IMR-90 (cell line): ENCODE results near the gene AFAP1L1. TPM values are rescaled to one million over a fixed set of nuclear protein-coding genes. Genes with fewer than 3 reads are reported as not detected.

ENCODE experiments used
- ATAC-seq: fragments of 200-7000 bp; cut with Tn5 transposase; 2 replicates; pipeline ENCODE4 v1.9.1; 2020; ENCODE audit warnings: low read depth, mild to moderate bottlenecking, moderate library complexity
- BruUV-seq: library from RNA; stranded (reverse); fragments of 400-500 nt; replicated peaks from 2 replicates; lab custom pipeline; 2021; lab: Mats Ljungman, UMichigan
- CTCF ChIA-PET: fragments of 300-600 bp; formaldehyde crosslinking; extraction: SDS; loops from one replicate; lab custom pipeline; 2021; ENCODE audit warnings: antibody characterized with exemption; lab: Yijun Ruan, JAX
- POLR2A ChIA-PET: fragments of 300-600 bp; sonication (Branson Sonifier 250); formaldehyde crosslinking; loops from one replicate; lab custom pipeline; 2022; ENCODE audit warnings: antibody characterized with exemption; ENCODE audit not compliant: unreplicated experiment; lab: Charles Lee
- DNase-seq: peaks from one replicate; pipeline ENCODE4 v3.0.0; 2013
- H2AFZ ChIP-seq: replicated peaks from 2 replicates; pipeline ENCODE3; 2013; ENCODE audit warnings: low read length, mild to moderate bottlenecking; ENCODE audit not compliant: poor library complexity
- H2AK5ac ChIP-seq: 2 replicates; pipeline ENCODE4 v1.6.1; 2013; ENCODE audit warnings: low read depth, low read length, inconsistent platforms
- H2AK9ac ChIP-seq: replicated peaks from 2 replicates; pipeline ENCODE3; 2013; ENCODE audit warnings: mild to moderate bottlenecking, low read depth, low read length, moderate library complexity; ENCODE audit not compliant: poor library complexity
- H2BK120ac ChIP-seq: 2 replicates; pipeline ENCODE4 v1.6.1; 2013; ENCODE audit warnings: low read depth, low read length, inconsistent platforms
- H2BK15ac ChIP-seq: 3 replicates; pipeline ENCODE4 v1.6.1; 2013; ENCODE audit warnings: low read depth, low read length, inconsistent platforms
- H2BK20ac ChIP-seq: 2 replicates; pipeline ENCODE4 v1.6.1; 2013; ENCODE audit warnings: low read depth, mild to moderate bottlenecking, inconsistent platforms, low read length, moderate library complexity
- H2BK5ac ChIP-seq: 2 replicates; pipeline ENCODE4 v1.6.1; 2013; ENCODE audit warnings: mild to moderate bottlenecking, low read depth, low read length, inconsistent platforms; ENCODE audit not compliant: poor library complexity, severe bottlenecking
- H3K14ac ChIP-seq: replicated peaks from 2 replicates; pipeline ENCODE4 v1.6.1; 2013; ENCODE audit warnings: low read depth, low read length, inconsistent platforms
- H3K18ac ChIP-seq: 2 replicates; pipeline ENCODE4 v1.6.1; 2013; ENCODE audit warnings: low read depth, low read length, control low read depth
- H3K23ac ChIP-seq: 2 replicates; pipeline ENCODE4 v1.6.1; 2013; ENCODE audit warnings: low read depth, low read length, inconsistent platforms
- H3K27ac ChIP-seq: 2 replicates; pipeline ENCODE4 v1.5.1; 2013; ENCODE audit warnings: mild to moderate bottlenecking, control low read depth, low read length; ENCODE audit not compliant: insufficient read depth
- H3K27me3 ChIP-seq: 2 replicates; pipeline ENCODE4 v1.6.1; 2013; ENCODE audit warnings: low read length; ENCODE audit not compliant: control insufficient read depth, insufficient read depth
- H3K36me3 ChIP-seq: 2 replicates; pipeline ENCODE4 v1.6.1; 2013; ENCODE audit warnings: low read length, mixed read lengths; ENCODE audit not compliant: control insufficient read depth, insufficient read depth
- H3K4ac ChIP-seq: 2 replicates; pipeline ENCODE4 v1.6.1; 2013; ENCODE audit warnings: low read depth, low read length, inconsistent platforms
- H3K4me1 ChIP-seq: 2 replicates; pipeline ENCODE4 v1.6.1; 2013; ENCODE audit warnings: low read length, mixed read lengths; ENCODE audit not compliant: control insufficient read depth, insufficient read depth
- H3K4me2 ChIP-seq: 2 replicates; pipeline ENCODE4 v1.6.1; 2013; ENCODE audit warnings: low read depth, mild to moderate bottlenecking, control low read depth, low read length, moderate library complexity
- H3K4me3 ChIP-seq: 2 replicates; pipeline ENCODE4 v1.5.1; 2013; ENCODE audit warnings: low read depth, mild to moderate bottlenecking, control low read depth, low read length, moderate library complexity; ENCODE audit not compliant: insufficient read depth
- H3K56ac ChIP-seq: 2 replicates; pipeline ENCODE4 v1.6.1; 2013; ENCODE audit warnings: low read length, inconsistent platforms; ENCODE audit not compliant: insufficient read depth; ENCODE audit errors: extremely low read depth
- H3K79me1 ChIP-seq, 2 experiments: 2 replicates each; pipeline ENCODE4 v1.6.1; 2013; ENCODE audit warnings: low read length in 2 of 2, inconsistent platforms in 1 of 2, low read depth in 1 of 2
- H3K9ac ChIP-seq: 2 replicates; pipeline ENCODE4 v1.6.1; 2013; ENCODE audit warnings: low read depth, low read length, control low read depth
- H3K9me1 ChIP-seq: 2 replicates; pipeline ENCODE4 v1.6.1; 2013; ENCODE audit warnings: low read length, inconsistent platforms; ENCODE audit not compliant: insufficient read depth
- H3K9me3 ChIP-seq: 2 replicates; pipeline ENCODE4 v1.6.1; 2013; ENCODE audit warnings: low read length; ENCODE audit not compliant: control insufficient read depth, insufficient read depth
- H4K20me1 ChIP-seq: 2 replicates; pipeline ENCODE4 v1.6.1; 2013; ENCODE audit warnings: low read length, inconsistent platforms; ENCODE audit not compliant: insufficient read depth
- H4K5ac ChIP-seq: 2 replicates; pipeline ENCODE4 v1.6.1; 2013; ENCODE audit warnings: mild to moderate bottlenecking, low read depth, low read length, control low read depth
- H4K8ac ChIP-seq, 2 experiments: 2 replicates each; pipeline ENCODE4 v1.6.1; 2013; ENCODE audit warnings: low read depth in 2 of 2, low read length in 2 of 2, control low read depth in 1 of 2, inconsistent platforms in 1 of 2
- H4K91ac ChIP-seq: 2 replicates; pipeline ENCODE4 v1.6.1; 2013; ENCODE audit warnings: low read depth, low read length, inconsistent platforms; ENCODE audit not compliant: insufficient read depth
- CEBPB ChIP-seq: IDR thresholded peaks from 2 replicates; pipeline ENCODE4 v1.6.1; 2012; ENCODE audit warnings: low read depth, low read length, improper control_type of control experiment
- CHD1 ChIP-seq: IDR thresholded peaks from 2 replicates; pipeline ENCODE4 v1.6.1; 2012; ENCODE audit warnings: low read depth, low read length, improper control_type of control experiment
- FOS ChIP-seq: fragments of 150-350 bp; IDR thresholded peaks from 2 replicates; pipeline ENCODE4 v1.6.1; 2016; ENCODE audit warnings: low read depth, low read length
- MAZ ChIP-seq: IDR thresholded peaks from 2 replicates; pipeline ENCODE4 v1.6.1; 2012; ENCODE audit warnings: low read depth, mild to moderate bottlenecking, low read length, improper control_type of control experiment, moderate library complexity, borderline replicate concordance
- NFE2L2 ChIP-seq: fragments of 150-350 bp; IDR thresholded peaks from 2 replicates; pipeline ENCODE4 v1.6.1; 2016; ENCODE audit warnings: low read depth, mild to moderate bottlenecking, low read length
- RFX5 ChIP-seq: IDR thresholded peaks from 2 replicates; pipeline ENCODE4 v1.8.0; 2012; ENCODE audit warnings: low read depth, mild to moderate bottlenecking, low read length, moderate library complexity
- SMC3 ChIP-seq: fragments of 150-350 bp; IDR thresholded peaks from 2 replicates; pipeline ENCODE4 v1.6.1; 2016; ENCODE audit warnings: low read depth, mild to moderate bottlenecking, antibody characterized with exemption, low read length, moderate library complexity
- WGBS, 2 experiments: methylation state at CpG; one replicate each; pipeline versions ENCODE4 v1.1.5 to v1.1.7; 2013; ENCODE audit warnings: missing lambda C conversion rate in 2 of 2; ENCODE audit not compliant: insufficient read length in 1 of 2; ENCODE audit errors: extremely low coverage in 2 of 2; 5-methylcytosine and 5-hydroxymethylcytosine counted together
- dilution Hi-C: fragments of 300-500 bp; cut with HindIII; formaldehyde crosslinking; loops from one replicate; pipeline ENCODE4 v1.14.3; 2018; ENCODE audit warnings: low sequenced_read_pairs; ENCODE audit not compliant: unreplicated experiment
- in situ Hi-C: fragments of 300-500 bp; cut with MboI; formaldehyde crosslinking; loops from 3 replicates; pipeline ENCODE4 v1.14.3; 2019; ENCODE audit warnings: low sequenced_read_pairs, inconsistent platforms, mixed read lengths
- intact Hi-C: fragments of 100-400 bp; cut with micrococcal nuclease; formaldehyde crosslinking; loops from 2 replicates; pipeline ENCODE4 v1.10.0; 2022
- polyA plus RNA-seq, 3 experiments: library from polyadenylated mRNA; depleted of rRNA; stranded (reverse); fragments of >200 nt; gene quantifications; 2 replicates each; pipeline ENCODE4 v1.2.3, GENCODE V29; 2012; ENCODE audit warnings: low replicate concordance in 1 of 3
- total RNA-seq: library from RNA; depleted of rRNA; stranded (reverse); fragments of >200 nt; gene quantifications from 2 replicates; pipeline ENCODE4 v1.2.3, GENCODE V29; 2012
- TF ChIP-seq, protein P1 (sequence below): fragments of 150-350 bp; IDR thresholded peaks from 2 replicates; pipeline ENCODE4 v1.6.1; 2016; ENCODE audit warnings: low read depth, mild to moderate bottlenecking, low read length, moderate library complexity, borderline replicate concordance
- TF ChIP-seq, protein P2 (sequence below): conservative IDR thresholded peaks from 2 replicates; pipeline ENCODE4 v1.5.1; 2012; ENCODE audit warnings: mild to moderate bottlenecking, low read depth, low read length, improper control_type of control experiment

Gene AFAP1L1
- total and polyA plus RNA-seq, 2 of the 4 experiments (the other 2 are of a cell fraction), result 3.3 to 5.7 TPM

DNA sequence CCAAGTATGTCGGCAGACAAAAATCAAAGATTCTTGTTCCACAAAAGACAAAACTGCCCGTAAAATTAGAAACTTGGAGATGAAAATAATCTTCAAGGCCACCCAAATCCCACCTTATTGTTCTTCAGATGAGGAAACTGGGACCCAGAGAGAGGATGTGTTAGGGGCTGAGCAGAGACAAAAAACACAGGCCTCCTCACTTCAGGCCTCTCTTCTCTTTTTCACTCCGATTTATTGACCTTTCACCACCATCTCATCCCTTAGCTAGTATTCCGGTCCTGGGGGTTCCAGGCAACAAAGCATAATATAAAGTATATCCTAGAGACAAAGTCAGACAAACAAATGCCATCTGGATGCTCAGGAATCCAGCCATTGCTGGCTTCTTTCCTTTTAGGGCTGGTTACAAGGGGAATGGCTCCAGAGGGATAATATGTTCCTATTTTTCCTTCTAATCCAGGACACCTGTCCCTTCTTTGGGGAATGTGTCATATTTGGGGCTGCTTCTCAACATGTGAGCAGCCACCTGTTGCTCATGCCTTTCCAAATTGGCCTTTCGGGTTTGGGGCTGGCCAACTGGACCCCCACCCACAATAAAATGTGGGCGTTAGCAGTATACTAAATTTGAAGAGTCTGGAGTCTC lies 42.2 kb upstream of the AFAP1L1 start:
- Histone ChIP-seq H3K27ac (no peak overlapping the region), H3K9me1 (no peaks in the 10 kb centered on the region), H4K20me1 (no peaks in the 10 kb centered on the region), H3K4me3 (no peak overlapping the region), H2AK9ac (peak overlapping the region; percentile 3), H2AFZ (no peak overlapping the region), H2BK15ac (peak overlapping the region; percentile 9; the same call in 1 of the 3 replicates), H3K14ac (no peak overlapping the region), H3K36me3 (peaks cover 24% of the 10 kb centered on the region), H3K4ac (peak overlapping the region; percentile 46), H2BK120ac (peak overlapping the region; percentile 10; the same call in 1 of the 2 replicates), H3K56ac (no peak overlapping the region; the same call in 1 of the 2 replicates), H2BK5ac (peak overlapping the region; percentile 74), H3K4me2 (no peak overlapping the region), H3K18ac (no peak overlapping the region), H4K8ac (peak overlapping the region; percentile 20 to 39), H2BK20ac (no peak overlapping the region), H3K9ac (no peak overlapping the region), H3K4me1 (peaks cover 8% of the 10 kb centered on the region), H2AK5ac (0 out of 2 replicates have a peak overlapping the region, but pooled peaks have one; percentile 9), H3K9me3 (no peaks in the 10 kb centered on the region), H3K79me1 (peaks cover 4 to 30% of the 10 kb centered on the region in 2 experiments; a peak in 2 of 4 replicates), H4K5ac (no peak overlapping the region), H3K23ac (no peak overlapping the region; the same call in 1 of the 2 replicates), H3K27me3 (no peaks in the 10 kb centered on the region), H4K91ac (peak overlapping the region; percentile 53; the same call in 1 of the 2 replicates)
- intact Hi-C loops (loop anchor here (1.0 to 5.0 kb wide), 6 partner anchors 88 to 487 kb away; partner anchors contain the start of genes ABLIM3 and SH3TC2), dilution Hi-C loops (no loop called here), in situ Hi-C loops (loop anchor here (25.0 kb wide), 1 partner anchor 792 kb away; no protein-coding TSS in a partner anchor)
- BruUV-seq, result no TSS peak
- no peak for DNase-seq
- TF ChIP-seq, protein P1, sequence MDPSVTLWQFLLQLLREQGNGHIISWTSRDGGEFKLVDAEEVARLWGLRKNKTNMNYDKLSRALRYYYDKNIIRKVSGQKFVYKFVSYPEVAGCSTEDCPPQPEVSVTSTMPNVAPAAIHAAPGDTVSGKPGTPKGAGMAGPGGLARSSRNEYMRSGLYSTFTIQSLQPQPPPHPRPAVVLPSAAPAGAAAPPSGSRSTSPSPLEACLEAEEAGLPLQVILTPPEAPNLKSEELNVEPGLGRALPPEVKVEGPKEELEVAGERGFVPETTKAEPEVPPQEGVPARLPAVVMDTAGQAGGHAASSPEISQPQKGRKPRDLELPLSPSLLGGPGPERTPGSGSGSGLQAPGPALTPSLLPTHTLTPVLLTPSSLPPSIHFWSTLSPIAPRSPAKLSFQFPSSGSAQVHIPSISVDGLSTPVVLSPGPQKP, result no peak
- TF ChIP-seq CHD1, result no peak
- no peak for TF ChIP-seq SMC3
- TF ChIP-seq CEBPB, result no peak
- no peak for TF ChIP-seq MAZ
- no peak for TF ChIP-seq NFE2L2
- TF ChIP-seq, protein P2, sequence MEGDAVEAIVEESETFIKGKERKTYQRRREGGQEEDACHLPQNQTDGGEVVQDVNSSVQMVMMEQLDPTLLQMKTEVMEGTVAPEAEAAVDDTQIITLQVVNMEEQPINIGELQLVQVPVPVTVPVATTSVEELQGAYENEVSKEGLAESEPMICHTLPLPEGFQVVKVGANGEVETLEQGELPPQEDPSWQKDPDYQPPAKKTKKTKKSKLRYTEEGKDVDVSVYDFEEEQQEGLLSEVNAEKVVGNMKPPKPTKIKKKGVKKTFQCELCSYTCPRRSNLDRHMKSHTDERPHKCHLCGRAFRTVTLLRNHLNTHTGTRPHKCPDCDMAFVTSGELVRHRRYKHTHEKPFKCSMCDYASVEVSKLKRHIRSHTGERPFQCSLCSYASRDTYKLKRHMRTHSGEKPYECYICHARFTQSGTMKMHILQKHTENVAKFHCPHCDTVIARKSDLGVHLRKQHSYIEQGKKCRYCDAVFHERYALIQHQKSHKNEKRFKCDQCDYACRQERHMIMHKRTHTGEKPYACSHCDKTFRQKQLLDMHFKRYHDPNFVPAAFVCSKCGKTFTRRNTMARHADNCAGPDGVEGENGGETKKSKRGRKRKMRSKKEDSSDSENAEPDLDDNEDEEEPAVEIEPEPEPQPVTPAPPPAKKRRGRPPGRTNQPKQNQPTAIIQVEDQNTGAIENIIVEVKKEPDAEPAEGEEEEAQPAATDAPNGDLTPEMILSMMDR, result no peak
- TF ChIP-seq RFX5, result no peak
- TF ChIP-seq FOS, result no peak
- CTCF ChIA-PET, result interaction anchor here (0.8 to 2.5 kb wide), 6 partner anchors 23 to 115 kb away, joined by 3 to 11 read pairs (median 4); no protein-coding TSS in a partner anchor
- POLR2A ChIA-PET, result no interaction called here
- no peak; the same call in 1 of the 2 replicates for ATAC-seq
- 40% methylated on average over 1 of the region's 6 CpGs; no CpG with 5 or more reads in 1 of the 2 experiments for WGBS, 2 experiments
